Measurements from ENCODE around the gene PANX1.
A peak's percentile ranks its signal among the peaks of the same experiment; 100 is the strongest.
"Not testable (repeated sequence)": the region's sequence is repeated elsewhere in the genome, so short reads cannot be mapped to it uniquely, and the experiment has no call there.

Gene PANX1

GRCh38 chr11:94150704-94151685 is 22.4 kb downstream of the PANX1 start:
- DNase-seq, result no peak

DNA sequence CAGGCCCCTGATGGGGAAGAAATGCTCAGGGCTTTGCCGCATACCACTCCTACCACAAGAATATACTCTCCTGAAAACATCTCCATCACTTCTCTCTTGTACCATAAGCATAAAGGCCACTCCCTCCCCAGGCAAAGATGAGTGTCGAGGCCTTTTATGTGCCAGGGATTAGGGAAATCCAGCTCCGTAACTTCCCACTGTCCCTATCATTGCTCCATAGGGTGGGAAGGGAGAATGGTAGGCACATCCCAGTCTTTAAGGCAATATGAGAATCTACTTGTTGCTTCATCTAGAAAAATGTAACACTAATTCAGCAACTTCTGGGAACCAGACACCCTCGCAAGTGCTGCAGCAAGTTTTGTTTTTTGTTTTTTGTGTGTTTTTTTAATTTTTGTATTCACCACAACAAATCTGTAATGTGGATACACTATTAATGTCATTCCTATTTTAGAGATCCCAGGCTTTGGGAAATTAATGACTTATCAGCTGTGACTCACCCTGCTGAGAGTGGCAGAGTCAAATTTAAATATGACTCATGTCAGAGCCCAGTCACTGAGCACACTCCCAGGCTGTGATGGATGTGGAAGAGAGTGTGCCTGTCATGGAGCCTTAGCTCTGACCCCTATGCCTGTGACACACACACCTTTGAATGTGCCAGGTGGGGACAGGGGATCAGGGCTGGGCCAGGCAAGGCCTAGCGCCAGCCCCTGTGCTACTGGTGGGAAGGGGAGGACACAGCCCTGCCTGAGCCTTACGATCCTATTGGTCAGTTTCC is 23.4 kb downstream of the PANX1 start:
- no peak for DNase-seq

GRCh38 chr11:94152678-94153065 is 24.0 kb downstream of the PANX1 start:
- DNase-seq, result no peak

DNA sequence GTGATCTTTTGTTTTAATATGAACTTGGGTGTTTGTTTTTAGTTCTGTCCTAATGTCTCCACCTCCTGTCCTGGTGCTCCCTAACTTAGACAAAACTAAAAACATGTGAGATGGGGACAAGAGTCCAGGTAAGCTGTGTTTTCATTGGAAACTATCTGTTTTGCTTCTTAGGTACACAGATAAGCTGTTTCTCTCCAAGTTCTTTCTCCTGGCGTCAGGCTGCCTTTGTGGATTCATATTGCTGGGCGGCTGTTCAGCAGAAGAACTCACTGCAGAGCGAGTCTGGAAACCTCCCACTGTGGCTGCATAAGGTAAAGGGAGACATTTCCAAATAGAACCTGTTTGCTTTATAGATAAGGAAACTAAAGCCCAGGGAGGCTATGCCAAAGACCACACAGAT is 24.7 kb downstream of the PANX1 start:
- no peak for DNase-seq

DNA sequence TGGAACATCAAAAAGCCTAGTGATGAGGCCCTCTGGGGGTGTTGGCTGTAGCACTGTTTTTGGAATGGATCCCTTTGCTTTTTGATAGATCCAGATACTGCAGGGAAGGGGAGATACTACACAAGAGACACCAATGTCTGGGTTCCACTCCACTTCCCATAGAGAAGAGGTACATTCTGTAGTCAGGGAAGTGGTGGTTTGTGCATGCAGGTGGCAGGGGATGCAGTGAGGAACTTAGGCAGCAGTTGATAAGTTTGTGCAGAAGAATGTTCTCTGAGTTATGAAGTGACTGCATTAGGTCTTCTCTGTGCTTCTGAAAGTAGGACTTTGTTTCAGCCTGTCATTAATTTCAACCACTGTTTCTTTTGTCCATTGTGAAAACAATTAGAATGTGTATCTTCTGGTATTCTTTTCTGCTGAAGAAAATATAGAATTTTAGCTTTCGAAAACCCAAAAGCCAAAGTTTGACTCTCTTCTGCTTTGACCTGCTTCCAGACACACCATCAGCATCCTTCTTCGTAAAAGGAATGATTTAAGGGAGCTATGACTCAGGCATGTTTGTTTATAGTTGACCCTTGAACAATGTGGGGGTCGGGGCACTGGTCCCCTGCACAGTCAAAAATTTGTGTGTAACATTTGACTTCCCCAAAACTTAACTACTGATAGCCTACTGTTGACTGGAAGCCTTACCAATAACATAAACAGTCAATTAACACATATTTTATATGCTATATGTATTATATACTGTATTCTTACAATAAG is 25.6 kb downstream of the PANX1 start:
- no peak for DNase-seq

DNA sequence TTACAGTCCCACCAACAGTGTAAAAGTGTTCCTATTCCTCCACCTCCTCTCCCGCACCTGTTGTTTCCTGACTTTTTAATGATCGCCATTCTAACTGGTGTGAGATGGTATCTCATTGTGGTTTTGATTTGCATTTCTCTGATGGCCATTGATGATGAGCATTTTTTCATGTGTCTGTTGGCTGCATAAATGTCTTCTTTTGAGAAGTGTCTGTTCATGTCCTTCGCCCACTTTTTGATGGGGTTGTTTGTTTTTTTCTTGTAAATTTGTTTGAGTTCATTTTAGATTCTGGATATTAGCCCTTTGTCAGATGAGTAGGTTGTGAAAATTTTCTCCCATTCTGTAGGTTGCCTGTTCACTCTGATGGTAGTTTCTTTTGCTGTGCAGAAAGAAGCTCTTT is 28.7 kb downstream of the PANX1 start:
- DNase-seq, result not testable (repeated sequence)

DNA sequence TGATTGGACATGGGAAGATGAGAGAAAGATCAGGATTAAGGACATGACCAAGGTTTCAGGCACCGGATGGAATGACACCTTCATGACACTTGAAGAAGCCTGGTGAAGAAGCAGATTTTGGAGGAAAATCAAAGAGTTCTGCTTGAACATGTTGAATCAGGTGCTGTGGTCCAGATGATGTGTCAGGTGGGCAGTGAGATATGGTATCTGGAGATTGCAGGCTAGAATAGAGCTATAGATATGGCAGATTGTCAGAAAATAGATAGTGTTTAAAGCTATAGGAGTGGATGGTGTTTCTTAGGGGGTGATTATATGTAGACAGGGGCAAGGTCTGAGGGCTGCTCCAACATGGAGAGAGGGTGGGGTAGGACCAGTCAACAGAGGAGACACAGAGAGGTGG is 40.2 kb downstream of the PANX1 start:
- DNase-seq, result no peak

- DNase-seq, result no peak
Observed at GRCh38 chr11:94169516-94169915, 40.9 kb downstream of the PANX1 start.

GRCh38 chr11:94169930-94170545 is 41.4 kb downstream of the PANX1 start:
- no peak for DNase-seq

DNA sequence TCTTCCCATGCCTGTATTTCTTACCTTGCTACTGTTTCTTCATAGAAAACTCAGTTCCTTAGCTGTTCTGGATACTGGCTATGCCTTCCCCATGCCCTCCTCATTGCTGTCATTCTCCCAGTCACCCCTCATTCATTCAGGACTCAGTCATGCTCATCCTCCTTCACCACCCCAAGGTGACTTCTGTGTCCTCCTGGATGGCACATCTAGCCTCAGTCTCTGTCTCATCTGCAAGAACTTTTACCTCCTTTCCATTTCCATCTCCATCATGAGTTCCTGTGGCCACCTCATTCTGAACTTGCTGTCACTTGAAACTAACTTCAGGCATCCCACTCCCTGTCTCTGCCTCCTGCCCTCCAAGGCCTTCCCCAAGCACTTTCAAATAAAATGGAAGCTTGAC is 42.3 kb downstream of the PANX1 start:
- no peak for DNase-seq

DNA sequence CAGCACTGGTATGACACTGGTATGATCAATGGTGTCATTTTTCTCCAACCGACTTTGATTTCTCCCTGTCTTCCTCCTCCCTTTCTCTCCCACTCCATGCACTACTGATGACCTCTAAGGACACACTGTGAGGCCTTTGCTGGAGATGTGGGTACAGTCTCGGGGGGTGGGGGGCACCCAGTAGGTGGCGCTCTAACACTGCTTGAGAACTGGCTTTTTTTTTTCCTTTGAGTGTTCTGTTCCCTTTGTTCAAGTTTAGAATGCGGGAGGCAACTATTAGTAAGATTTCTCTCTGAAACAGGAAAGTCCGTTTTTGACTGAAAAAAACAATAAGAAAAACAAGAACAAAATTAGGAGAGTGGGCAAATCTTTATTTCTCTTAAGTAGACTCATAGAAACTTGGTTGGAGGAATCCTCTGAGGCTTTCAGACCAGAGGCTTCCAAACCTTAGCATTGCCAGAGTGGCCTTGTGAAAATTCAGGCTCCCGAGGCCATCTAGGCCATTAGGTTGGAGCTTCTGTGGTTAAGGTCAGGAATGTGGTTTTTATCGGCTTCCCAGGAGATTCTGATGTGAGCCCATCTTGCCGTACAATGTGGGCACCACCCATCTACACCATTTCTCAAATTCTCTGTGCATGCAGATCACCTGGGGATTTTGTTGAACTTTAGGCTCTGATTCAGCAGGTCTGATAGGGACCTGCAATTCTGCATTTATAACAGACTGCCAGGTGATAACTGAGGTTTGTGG is 43.2 kb downstream of the PANX1 start:
- peak; percentile 18 for DNase-seq

DNA sequence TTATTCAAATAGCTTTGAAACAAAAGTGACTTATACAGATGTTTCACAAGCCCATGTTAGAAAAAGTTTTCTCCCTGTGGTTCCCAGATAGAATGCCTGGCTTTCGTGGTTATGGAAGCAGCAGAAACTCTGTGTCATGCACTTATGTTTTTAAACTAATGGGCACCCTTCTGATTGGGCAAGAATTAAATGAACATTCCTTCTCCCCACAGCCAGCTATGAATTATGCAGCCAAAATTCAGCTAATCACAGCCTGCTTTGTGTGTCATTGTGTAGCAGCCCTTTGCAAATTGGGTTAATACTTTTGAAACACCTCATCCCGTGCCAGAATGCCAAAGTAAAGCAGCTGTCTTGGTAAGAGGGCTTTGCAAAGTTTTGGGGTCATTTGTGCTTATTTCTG is 46.9 kb downstream of the PANX1 start:
- no peak for DNase-seq

DNA sequence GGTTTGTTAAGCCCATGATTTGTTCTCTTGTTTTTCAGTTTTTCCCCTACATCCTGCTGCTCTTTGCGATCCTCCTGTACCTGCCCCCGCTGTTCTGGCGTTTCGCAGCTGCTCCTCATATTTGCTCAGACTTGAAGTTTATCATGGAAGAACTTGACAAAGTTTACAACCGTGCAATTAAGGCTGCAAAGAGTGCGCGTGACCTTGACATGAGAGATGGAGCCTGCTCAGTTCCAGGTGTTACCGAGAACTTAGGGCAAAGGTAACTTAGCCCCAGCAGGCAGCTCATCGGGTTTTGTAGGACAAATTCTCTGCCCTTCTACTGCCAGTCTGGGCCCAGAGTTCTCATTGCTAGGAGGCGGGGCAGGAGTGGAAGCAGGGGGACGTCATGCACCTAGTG is 49.7 kb downstream of the PANX1 start:
- DNase-seq, result no peak

GRCh38 chr11:94179696-94180095 is 51.1 kb downstream of the PANX1 start:
- no peak for DNase-seq

DNA sequence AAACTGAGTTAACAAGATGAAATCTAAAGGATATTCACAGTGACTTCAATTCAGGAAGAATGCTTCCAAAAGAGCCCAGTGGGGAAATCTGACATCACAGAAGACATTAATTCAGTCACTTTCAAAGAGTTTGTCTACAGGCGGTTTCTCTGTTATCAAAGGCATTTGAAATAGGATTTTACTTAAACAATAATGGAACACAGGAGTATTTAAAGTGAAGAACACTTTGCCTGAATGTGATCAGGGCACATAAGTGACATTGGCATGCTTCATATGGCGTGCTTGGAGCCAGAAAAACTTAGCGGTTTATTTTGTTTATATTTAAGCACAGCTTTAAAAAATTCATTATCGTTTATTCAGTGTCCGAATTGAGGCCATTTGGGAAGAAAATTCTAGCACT is 52.9 kb downstream of the PANX1 start:
- no peak for DNase-seq

GRCh38 chr11:94181943-94182342 is 53.3 kb downstream of the PANX1 start:
- no peak for DNase-seq

- DNase-seq, result no peak
Observed at GRCh38 chr11:94183251-94183885, 54.7 kb downstream of the PANX1 start.

- DNase-seq, result no peak
Observed at GRCh38 chr11:94183886-94184264, 55.2 kb downstream of the PANX1 start.

DNA sequence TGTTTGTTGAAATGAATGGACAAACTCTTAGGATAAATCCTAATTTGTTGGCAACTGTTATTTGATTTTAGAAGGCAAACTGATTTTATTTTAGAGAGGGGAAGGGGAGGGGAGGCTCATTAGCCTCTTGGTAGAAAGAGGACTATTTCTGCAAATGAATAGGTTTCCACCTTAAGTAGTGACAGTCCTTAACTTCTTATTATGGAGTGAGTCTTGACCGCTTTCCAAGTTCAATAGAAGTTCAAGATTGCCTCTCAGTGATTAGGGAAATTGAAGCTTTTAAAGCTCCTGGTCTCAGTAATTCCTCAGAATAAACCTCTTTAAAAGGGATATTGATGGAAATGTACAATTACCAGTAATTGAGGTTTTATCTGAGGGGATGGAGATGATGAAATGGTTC is 55.7 kb downstream of the PANX1 start:
- DNase-seq, result no peak

DNA sequence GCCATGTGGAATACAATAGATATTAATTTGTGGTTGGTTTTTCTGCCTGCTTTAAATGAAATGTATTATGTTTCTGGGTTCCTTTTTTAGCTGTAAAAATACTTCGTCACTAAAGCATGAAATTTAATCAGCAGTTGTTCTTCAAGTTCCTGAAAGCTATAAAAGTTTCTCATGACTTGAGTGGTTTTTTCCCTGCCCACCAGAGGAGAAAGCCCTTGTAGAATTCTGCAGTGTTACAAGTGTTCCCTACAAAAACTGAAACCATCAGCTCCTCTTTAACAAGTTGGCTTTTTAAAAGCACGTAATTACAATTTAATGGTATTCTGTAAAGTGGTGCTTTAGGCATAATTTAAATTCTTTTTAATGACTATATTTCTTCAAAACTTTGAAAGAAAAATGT is 56.2 kb downstream of the PANX1 start:
- no peak for DNase-seq

DNA sequence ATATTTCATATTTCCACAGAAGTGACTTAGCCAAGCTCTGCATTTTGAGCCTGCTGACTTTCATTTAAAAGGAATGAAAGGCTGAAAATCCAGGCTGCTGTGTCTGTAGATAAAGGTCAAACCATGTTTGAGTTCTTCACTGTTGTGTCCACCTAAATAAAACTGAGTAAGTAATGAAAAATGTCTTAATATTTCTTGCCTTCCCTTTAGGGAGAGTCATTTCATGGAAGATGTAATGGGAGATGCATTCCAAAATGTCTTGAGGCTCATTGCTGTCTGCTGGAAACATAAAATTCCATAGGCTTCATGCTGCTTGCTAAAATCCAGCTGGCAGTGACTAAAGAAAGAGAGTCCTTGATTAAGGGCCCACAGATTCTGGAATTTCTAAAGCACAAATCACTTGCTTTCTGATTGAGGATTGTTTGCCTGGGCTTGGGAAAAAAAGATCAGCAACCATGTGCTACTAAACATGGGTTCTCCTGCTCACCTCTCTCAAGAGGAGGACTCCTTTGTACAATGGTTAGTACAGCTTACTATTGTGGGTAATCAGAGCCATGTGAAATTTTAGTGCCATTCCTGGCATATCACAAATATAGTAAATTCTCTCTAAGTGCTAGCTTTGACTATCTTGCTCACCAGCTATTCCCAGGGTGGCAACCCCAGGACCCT is 56.9 kb downstream of the PANX1 start:
- no peak for DNase-seq
